HG02938 (cell line): ENCODE measurements around the gene PRKCZ.

Experiments
- ATAC-seq: cut with Tn5 transposase; IDR thresholded peaks from one replicate; pipeline ENCODE4 v1.9.1; 2021; ENCODE audit warnings: mild to moderate bottlenecking, moderate library complexity; ENCODE audit not compliant: unreplicated experiment

PRKCZ gene

GRCh38 chr1:2202843-2203601 is 152.8 kb downstream of the PRKCZ start:
- no peak for ATAC-seq

- no peak for ATAC-seq
These were observed 153.6 kb downstream of the PRKCZ start for GRCh38 chr1:2203671-2204414.

- no peak for ATAC-seq
These were observed 154.4 kb downstream of the PRKCZ start for GRCh38 chr1:2204415-2205190.

GRCh38 chr1:2205191-2205952 is 155.2 kb downstream of the PRKCZ start:
- ATAC-seq: peak; percentile 63

GRCh38 chr1:2206813-2207487 is 156.7 kb downstream of the PRKCZ start:
- no peak for ATAC-seq

DNA sequence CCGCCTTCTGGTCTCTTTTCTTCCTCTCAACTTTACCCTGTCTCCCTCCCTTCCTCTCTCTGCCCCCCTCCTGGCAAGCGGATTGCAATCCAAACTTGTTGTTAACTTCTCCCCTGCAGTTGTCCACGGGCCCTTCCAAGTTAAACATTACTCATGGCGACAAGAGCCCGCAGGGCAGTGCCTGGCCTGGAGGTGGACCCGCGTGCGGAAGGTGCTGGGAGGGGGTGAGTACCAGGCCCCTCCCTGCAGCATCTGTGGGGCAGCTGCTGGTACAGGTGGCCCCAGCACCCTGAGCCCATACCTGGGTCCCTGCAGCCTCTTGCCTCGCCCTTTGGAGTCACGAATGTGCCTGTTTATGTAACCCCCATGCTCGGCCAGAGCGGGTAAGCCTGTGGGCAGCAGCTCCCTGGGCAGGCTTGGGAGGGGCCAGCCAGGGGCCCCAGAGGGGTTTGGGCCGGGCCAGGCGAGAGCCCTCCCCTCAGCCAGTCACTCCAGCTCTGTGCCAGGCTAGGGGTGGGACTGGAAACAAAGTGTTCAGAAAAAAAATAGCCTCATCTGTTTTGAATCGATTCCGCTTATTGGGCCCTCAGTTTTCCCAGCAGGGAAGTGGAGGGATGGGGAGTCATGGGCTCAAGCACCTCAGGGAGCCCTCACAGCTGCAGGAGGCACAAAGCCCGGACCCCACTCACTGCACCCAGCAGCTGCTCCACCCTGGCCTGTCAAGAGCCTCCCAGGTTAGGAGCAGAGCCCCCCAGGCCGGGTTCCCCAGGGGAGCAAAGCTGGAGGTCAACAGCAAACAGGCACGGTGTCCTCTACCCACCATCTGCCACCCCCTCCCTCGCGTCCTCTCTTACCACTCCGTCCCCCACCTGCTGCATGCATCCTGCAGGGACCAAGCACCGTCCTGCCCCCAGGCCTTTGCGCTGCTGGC is 158.4 kb downstream of the PRKCZ start:
- no peak for ATAC-seq

GRCh38 chr1:2209400-2210083 is 159.3 kb downstream of the PRKCZ start:
- ATAC-seq: no peak

GRCh38 chr1:2210084-2210653 is 160.0 kb downstream of the PRKCZ start:
- ATAC-seq: no peak

DNA sequence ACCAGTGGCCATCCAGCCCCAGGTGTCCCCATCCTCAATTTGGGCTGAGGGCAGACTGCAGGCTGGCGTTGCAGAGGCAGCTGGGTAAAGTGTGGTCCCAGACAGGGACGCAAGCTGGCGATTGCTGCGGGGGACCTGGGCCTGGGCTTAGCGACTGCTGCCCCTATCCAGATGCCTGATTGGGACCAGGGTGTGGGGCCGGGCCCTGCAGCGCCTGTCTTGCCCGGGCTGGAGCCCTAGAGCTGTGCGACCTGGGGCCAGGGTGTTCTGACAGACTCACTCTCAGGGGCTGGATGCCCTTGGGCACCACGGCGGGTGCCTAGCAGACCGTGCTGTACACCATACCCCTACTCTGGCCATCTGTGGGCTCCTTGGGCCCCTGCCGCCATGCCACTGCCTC is 160.6 kb downstream of the PRKCZ start:
- no peak for ATAC-seq

- no peak for ATAC-seq
These were observed 162.0 kb downstream of the PRKCZ start for GRCh38 chr1:2212274-2212531.

DNA sequence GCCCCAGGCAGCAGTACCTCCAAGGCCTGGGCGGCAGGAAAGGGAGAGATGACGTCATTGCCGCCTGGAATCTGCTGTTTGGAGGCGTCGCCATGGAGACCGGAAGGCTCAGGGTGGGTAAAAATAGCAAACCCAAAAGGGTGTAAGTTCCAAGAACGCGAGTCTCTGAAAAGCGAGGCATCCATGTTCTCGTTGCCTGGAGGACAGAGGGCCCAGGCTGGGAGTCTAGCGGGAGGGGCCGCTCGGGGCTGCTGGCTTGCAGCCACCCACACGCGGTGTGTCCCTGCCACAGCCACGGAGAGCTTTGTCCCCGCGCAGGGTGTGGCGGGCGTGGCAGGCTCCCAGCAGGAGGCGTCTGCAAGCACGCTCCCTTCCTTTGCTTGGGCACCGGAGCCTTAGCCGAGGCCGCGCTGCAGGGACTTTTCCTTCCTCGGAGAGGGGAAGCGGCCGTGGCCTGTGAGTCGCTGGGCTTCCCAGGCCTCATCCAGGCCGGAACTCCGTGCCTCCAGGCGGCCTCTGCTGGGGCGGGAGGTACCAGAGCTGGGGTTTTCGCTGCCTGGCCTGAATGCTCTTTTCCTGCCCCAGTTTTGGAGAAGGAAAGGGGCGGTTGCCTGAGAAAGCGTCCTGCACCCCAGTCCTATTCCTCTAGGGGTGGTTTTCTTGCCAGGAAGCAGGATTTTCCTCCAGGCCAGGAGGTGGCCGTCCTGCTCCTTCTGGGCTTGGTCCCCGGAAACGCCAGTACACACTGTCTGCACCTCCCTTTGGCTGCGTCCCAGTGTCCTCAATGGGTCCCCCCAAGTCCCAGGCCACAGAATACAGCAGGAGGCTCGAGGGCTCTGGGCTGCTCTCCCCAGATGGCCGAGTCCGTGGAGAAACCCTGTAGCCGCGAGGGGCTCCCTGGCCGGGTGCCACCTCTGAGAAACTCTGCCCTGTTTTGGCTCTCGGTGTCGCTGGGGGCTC is 162.6 kb downstream of the PRKCZ start:
- ATAC-seq: no peak

- ATAC-seq: no peak
These were observed 163.6 kb downstream of the PRKCZ start for GRCh38 chr1:2213576-2214505.

DNA sequence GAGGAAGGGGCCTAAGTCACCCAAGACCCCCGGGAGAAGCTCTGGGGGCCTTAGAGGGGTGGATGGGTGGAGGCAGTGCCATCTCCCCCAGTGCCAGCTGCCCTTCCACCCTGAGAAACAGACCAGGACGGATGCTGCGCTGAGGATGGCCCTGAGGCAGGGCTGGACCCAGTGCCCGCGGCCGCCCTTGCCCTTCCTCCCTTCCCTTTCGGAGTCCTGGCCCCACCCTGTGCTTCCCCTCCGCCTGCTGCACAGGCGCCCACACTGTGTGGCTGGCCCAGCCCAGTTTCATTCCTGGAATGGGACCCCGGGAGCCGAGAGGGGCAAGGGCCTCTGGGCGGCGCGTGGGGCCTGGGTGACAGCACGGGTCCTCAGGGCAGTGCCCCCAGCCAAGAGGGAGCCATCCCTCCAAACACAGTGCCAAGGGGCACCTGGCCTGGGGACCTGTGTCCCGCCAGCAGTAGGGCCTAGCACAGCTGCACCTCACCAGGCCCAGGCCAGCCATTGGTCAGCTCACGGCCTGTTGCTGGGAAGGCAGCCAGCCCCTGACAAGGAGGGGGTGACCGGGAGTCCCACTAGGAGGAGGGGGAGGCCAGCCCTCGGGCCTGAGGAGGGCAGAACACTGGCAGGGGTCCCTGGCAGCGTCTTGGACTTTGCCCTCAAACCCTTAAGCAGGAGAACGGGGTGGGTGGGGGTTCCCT is 164.5 kb downstream of the PRKCZ start:
- ATAC-seq: no peak

DNA sequence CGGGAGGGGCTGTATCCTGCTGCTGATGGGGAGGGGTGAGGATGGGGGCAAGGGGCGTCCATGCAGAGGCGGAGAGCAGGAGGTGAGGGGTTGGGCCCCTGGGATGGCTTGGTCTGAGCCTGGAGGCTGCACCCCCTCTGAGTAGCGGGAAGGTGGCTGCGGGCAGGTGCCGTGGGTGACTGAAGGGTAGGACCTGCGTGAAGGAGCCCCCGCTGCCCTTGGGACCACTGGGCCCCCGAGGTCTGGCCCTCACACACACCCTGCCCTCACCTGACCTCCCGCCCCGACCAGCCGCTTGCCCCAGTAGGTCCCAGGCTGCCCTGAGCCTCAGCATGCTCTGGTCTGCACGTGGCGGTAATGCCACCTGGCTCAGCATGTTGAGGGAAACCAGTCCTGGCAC is 165.1 kb downstream of the PRKCZ start:
- ATAC-seq: no peak

GRCh38 chr1:2215909-2216766 is 165.9 kb downstream of the PRKCZ start:
- ATAC-seq: no peak
